IMR-90 (cell line): ENCODE results near the gene SAMM50.

ENCODE experiments used
- BHLHE40 ChIP-seq: fragments of 150-350 bp; IDR thresholded peaks from 2 replicates; pipeline ENCODE4 v1.6.1; 2016; ENCODE audit warnings: mild to moderate bottlenecking, low read depth, low read length
- CEBPB ChIP-seq: IDR thresholded peaks from 2 replicates; pipeline ENCODE4 v1.6.1; 2012; ENCODE audit warnings: low read depth, low read length, improper control_type of control experiment
- CHD1 ChIP-seq: IDR thresholded peaks from 2 replicates; pipeline ENCODE4 v1.6.1; 2012; ENCODE audit warnings: low read depth, low read length, improper control_type of control experiment
- MAFK ChIP-seq: IDR thresholded peaks from 2 replicates; pipeline ENCODE4 v1.6.1; 2012; ENCODE audit warnings: low read depth, low read length, improper control_type of control experiment
- MAZ ChIP-seq: IDR thresholded peaks from 2 replicates; pipeline ENCODE4 v1.6.1; 2012; ENCODE audit warnings: low read depth, mild to moderate bottlenecking, low read length, improper control_type of control experiment, moderate library complexity, borderline replicate concordance
- NFE2L2 ChIP-seq: fragments of 150-350 bp; IDR thresholded peaks from 2 replicates; pipeline ENCODE4 v1.6.1; 2016; ENCODE audit warnings: low read depth, mild to moderate bottlenecking, low read length
- RAD21 ChIP-seq: IDR thresholded peaks from 2 replicates; pipeline ENCODE4 v1.6.1; 2012; ENCODE audit warnings: low read length, improper control_type of control experiment
- RFX5 ChIP-seq: IDR thresholded peaks from 2 replicates; pipeline ENCODE4 v1.8.0; 2012; ENCODE audit warnings: low read depth, mild to moderate bottlenecking, low read length, moderate library complexity
- SMC3 ChIP-seq: fragments of 150-350 bp; IDR thresholded peaks from 2 replicates; pipeline ENCODE4 v1.6.1; 2016; ENCODE audit warnings: low read depth, mild to moderate bottlenecking, antibody characterized with exemption, low read length, moderate library complexity
- TF ChIP-seq, protein P1 (sequence below): conservative IDR thresholded peaks from 2 replicates; pipeline ENCODE4 v1.5.1; 2012; ENCODE audit warnings: mild to moderate bottlenecking, low read depth, low read length, improper control_type of control experiment
- TF ChIP-seq, protein P2 (sequence below): fragments of 150-350 bp; IDR thresholded peaks from 2 replicates; pipeline ENCODE4 v1.6.1; 2017; ENCODE audit warnings: mild to moderate bottlenecking, antibody characterized with exemption, low read length, low read depth

DNA sequence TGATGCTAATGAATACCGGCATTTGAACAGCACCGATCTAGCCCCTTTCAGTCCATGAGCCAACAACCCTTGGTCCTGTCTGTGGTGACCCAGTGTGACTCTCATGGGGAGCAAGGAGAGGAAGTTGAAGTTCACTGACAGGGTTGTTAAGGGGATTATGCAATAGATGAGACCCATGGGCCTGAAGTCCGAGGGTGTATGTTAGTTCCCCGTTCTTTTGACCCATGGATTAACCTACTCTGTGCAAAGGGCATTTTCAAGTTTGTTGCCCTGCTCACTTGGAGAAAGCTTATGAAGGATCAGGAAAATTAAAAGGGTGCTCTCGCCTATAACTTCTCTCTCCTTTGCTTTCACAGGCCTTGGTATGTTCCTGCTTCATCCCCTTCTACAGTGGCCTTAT lies 26.8 kb upstream of the SAMM50 start:
- TF ChIP-seq, protein P1, sequence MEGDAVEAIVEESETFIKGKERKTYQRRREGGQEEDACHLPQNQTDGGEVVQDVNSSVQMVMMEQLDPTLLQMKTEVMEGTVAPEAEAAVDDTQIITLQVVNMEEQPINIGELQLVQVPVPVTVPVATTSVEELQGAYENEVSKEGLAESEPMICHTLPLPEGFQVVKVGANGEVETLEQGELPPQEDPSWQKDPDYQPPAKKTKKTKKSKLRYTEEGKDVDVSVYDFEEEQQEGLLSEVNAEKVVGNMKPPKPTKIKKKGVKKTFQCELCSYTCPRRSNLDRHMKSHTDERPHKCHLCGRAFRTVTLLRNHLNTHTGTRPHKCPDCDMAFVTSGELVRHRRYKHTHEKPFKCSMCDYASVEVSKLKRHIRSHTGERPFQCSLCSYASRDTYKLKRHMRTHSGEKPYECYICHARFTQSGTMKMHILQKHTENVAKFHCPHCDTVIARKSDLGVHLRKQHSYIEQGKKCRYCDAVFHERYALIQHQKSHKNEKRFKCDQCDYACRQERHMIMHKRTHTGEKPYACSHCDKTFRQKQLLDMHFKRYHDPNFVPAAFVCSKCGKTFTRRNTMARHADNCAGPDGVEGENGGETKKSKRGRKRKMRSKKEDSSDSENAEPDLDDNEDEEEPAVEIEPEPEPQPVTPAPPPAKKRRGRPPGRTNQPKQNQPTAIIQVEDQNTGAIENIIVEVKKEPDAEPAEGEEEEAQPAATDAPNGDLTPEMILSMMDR = no peak
- no peak for TF ChIP-seq RFX5
- TF ChIP-seq BHLHE40 = no peak
- no peak for TF ChIP-seq MAFK
- no peak for TF ChIP-seq NFE2L2
- TF ChIP-seq CEBPB = peak; percentile 40
- no peak for TF ChIP-seq CHD1
- no peak for TF ChIP-seq RAD21
- TF ChIP-seq MAZ = no peak
- no peak for TF ChIP-seq SMC3
- TF ChIP-seq, protein P2, sequence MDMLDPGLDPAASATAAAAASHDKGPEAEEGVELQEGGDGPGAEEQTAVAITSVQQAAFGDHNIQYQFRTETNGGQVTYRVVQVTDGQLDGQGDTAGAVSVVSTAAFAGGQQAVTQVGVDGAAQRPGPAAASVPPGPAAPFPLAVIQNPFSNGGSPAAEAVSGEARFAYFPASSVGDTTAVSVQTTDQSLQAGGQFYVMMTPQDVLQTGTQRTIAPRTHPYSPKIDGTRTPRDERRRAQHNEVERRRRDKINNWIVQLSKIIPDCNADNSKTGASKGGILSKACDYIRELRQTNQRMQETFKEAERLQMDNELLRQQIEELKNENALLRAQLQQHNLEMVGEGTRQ = no peak
